ENCODE results near the gene ATP13A2. TPM values are rescaled to one million over a fixed set of nuclear protein-coding genes. Genes with fewer than 3 reads are reported as not detected.

The ATP13A2 gene
- total RNA-seq, 1 experiment from 2014 or later: 48.4 TPM

GRCh38 chr1:16961297-16962133, 50.2 kb downstream of the ATP13A2 start:
- TF ChIP-seq EZH2 (IDR thresholded peaks at IDR 0.05; ENCODE audit: low read length, unreplicated experiment) (no peak), EZH2phosphoT487 (IDR thresholded peaks at IDR 0.05; ENCODE audit: borderline replicate concordance, low read length) (no peak), CTCF (conservative IDR thresholded peaks at IDR 0.05; ENCODE audit: low read depth, low read length) (no peak)
- Histone ChIP-seq H3K79me2 (ENCODE audit: low read length) (no peaks in the 10 kb centered on the region), H3K9me2 (replicated peaks; ENCODE audit: low read length) (no peaks in the 10 kb centered on the region), H3K4me3 (ENCODE audit: low read length) (peak overlapping the region; percentile 55; the same call in 1 of the 2 replicates), H2AFZ (ENCODE audit: low read length) (0 out of 2 replicates have a peak overlapping the region, but pooled peaks have one; percentile 16), H3K4me1 (ENCODE audit: insufficient read depth, low read length) (no peaks in the 10 kb centered on the region), H3K4me2 (ENCODE audit: low read length) (peak overlapping the region; percentile 70), H3K36me3 (ENCODE audit: low read depth, low read length) (no peaks in the 10 kb centered on the region), H4K20me1 (ENCODE audit: low read length) (no peaks in the 10 kb centered on the region), H3K9ac (ENCODE audit: low read length) (peak overlapping the region; percentile 50; the same call in 1 of the 2 replicates), H3K27me3 (ENCODE audit: low read length) (no peaks in the 10 kb centered on the region), H3K9me3 (ENCODE audit: low read length) (no peaks in the 10 kb centered on the region), H3F3A (ENCODE audit: low read length, unreplicated experiment) (no peaks in the 10 kb centered on the region), H3K27ac (ENCODE audit: low read length) (no peak overlapping the region)
- ChIA-PET POLR2A (ENCODE audit: unreplicated experiment) (no interaction called here), CTCF (interaction anchor here (0.5 to 1.2 kb wide), 7 partner anchors 10 to 341 kb away, joined by 3 to 6 read pairs (median 4); no protein-coding TSS in a partner anchor)
- TSS peak; percentile 54 for BruUV-seq (replicated peaks)
- ATAC-seq (no peak), DNase-seq (no peak)
- intact Hi-C loops (cut with micrococcal nuclease): loop anchor here (5.0 kb wide), 1 partner anchor 41 kb away; no protein-coding TSS in a partner anchor

GRCh38 chr1:16960560-16961296, 51.0 kb downstream of the ATP13A2 start:
- ChIA-PET CTCF (interaction anchor here (0.6 to 1.2 kb wide), 8 partner anchors 9 to 340 kb away, joined by 3 to 5 read pairs (median 4); no protein-coding TSS in a partner anchor), POLR2A (ENCODE audit: unreplicated experiment) (interaction anchor here (0.6 kb wide), 1 partner anchor 23 kb away, joined by 3 read pairs; no protein-coding TSS in a partner anchor)
- H3K4me3 ChIP-seq (ENCODE audit: low read length): peak overlapping the region; percentile 55; the same call in 1 of the 2 replicates
- no peak for TF ChIP-seq EZH2 (IDR thresholded peaks at IDR 0.05; ENCODE audit: low read length, unreplicated experiment)
- TF ChIP-seq CTCF (conservative IDR thresholded peaks at IDR 0.05; ENCODE audit: low read depth, low read length): peak; percentile 70
- no peak overlapping the region for H3K27ac ChIP-seq (ENCODE audit: low read length)
- peak overlapping the region; percentile 50; the same call in 1 of the 2 replicates for H3K9ac ChIP-seq (ENCODE audit: low read length)
- peak; percentile 87 for DNase-seq
- H3K9me3 ChIP-seq (ENCODE audit: low read length): no peaks in the 10 kb centered on the region
- no TSS peak for BruUV-seq (replicated peaks)
- no peaks in the 10 kb centered on the region for H3K4me1 ChIP-seq (ENCODE audit: insufficient read depth, low read length)
- H3K9me2 ChIP-seq (replicated peaks; ENCODE audit: low read length): no peaks in the 10 kb centered on the region
- H2AFZ ChIP-seq (ENCODE audit: low read length): peak overlapping the region; percentile 16; the same call in 1 of the 2 replicates
- H3K79me2 ChIP-seq (ENCODE audit: low read length): no peaks in the 10 kb centered on the region
- no peaks in the 10 kb centered on the region for H3K27me3 ChIP-seq (ENCODE audit: low read length)
- ATAC-seq: peak; percentile 92
- peak overlapping the region; percentile 70 for H3K4me2 ChIP-seq (ENCODE audit: low read length)
- H4K20me1 ChIP-seq (ENCODE audit: low read length): no peaks in the 10 kb centered on the region
- H3K36me3 ChIP-seq (ENCODE audit: low read depth, low read length): no peaks in the 10 kb centered on the region
- intact Hi-C loops (cut with micrococcal nuclease): loop anchor here (5.0 kb wide), 1 partner anchor 42 kb away; no protein-coding TSS in a partner anchor
- no peaks in the 10 kb centered on the region for H3F3A ChIP-seq (ENCODE audit: low read length, unreplicated experiment)
